IMR-90 (cell line): ENCODE data around the gene RUNX2. TPM values are rescaled to one million over a fixed set of nuclear protein-coding genes. Genes with fewer than 3 reads are reported as not detected.

Source experiments
- ATAC-seq: fragments of 200-7000 bp; cut with Tn5 transposase; 2 replicates; pipeline ENCODE4 v1.9.1; 2020; ENCODE audit warnings: low read depth, mild to moderate bottlenecking, moderate library complexity
- BruUV-seq: library from RNA; stranded (reverse); fragments of 400-500 nt; replicated peaks from 2 replicates; lab custom pipeline; 2021; lab: Mats Ljungman, UMichigan
- CTCF ChIA-PET: fragments of 300-600 bp; formaldehyde crosslinking; extraction: SDS; loops from one replicate; lab custom pipeline; 2021; ENCODE audit warnings: antibody characterized with exemption; lab: Yijun Ruan, JAX
- POLR2A ChIA-PET: fragments of 300-600 bp; sonication (Branson Sonifier 250); formaldehyde crosslinking; loops from one replicate; lab custom pipeline; 2022; ENCODE audit warnings: antibody characterized with exemption; ENCODE audit not compliant: unreplicated experiment; lab: Charles Lee
- DNase-seq: peaks from one replicate; pipeline ENCODE4 v3.0.0; 2013
- H2AFZ ChIP-seq: replicated peaks from 2 replicates; pipeline ENCODE3; 2013; ENCODE audit warnings: low read length, mild to moderate bottlenecking; ENCODE audit not compliant: poor library complexity
- H2AK5ac ChIP-seq: 2 replicates; pipeline ENCODE4 v1.6.1; 2013; ENCODE audit warnings: low read depth, low read length, inconsistent platforms
- H2AK9ac ChIP-seq: replicated peaks from 2 replicates; pipeline ENCODE3; 2013; ENCODE audit warnings: mild to moderate bottlenecking, low read depth, low read length, moderate library complexity; ENCODE audit not compliant: poor library complexity
- H2BK120ac ChIP-seq: 2 replicates; pipeline ENCODE4 v1.6.1; 2013; ENCODE audit warnings: low read depth, low read length, inconsistent platforms
- H2BK15ac ChIP-seq: 3 replicates; pipeline ENCODE4 v1.6.1; 2013; ENCODE audit warnings: low read depth, low read length, inconsistent platforms
- H2BK20ac ChIP-seq: 2 replicates; pipeline ENCODE4 v1.6.1; 2013; ENCODE audit warnings: low read depth, mild to moderate bottlenecking, inconsistent platforms, low read length, moderate library complexity
- H2BK5ac ChIP-seq: 2 replicates; pipeline ENCODE4 v1.6.1; 2013; ENCODE audit warnings: mild to moderate bottlenecking, low read depth, low read length, inconsistent platforms; ENCODE audit not compliant: poor library complexity, severe bottlenecking
- H3K14ac ChIP-seq: replicated peaks from 2 replicates; pipeline ENCODE4 v1.6.1; 2013; ENCODE audit warnings: low read depth, low read length, inconsistent platforms
- H3K18ac ChIP-seq: 2 replicates; pipeline ENCODE4 v1.6.1; 2013; ENCODE audit warnings: low read depth, low read length, control low read depth
- H3K23ac ChIP-seq: 2 replicates; pipeline ENCODE4 v1.6.1; 2013; ENCODE audit warnings: low read depth, low read length, inconsistent platforms
- H3K27ac ChIP-seq: 2 replicates; pipeline ENCODE4 v1.5.1; 2013; ENCODE audit warnings: mild to moderate bottlenecking, control low read depth, low read length; ENCODE audit not compliant: insufficient read depth
- H3K27me3 ChIP-seq: 2 replicates; pipeline ENCODE4 v1.6.1; 2013; ENCODE audit warnings: low read length; ENCODE audit not compliant: control insufficient read depth, insufficient read depth
- H3K36me3 ChIP-seq: 2 replicates; pipeline ENCODE4 v1.6.1; 2013; ENCODE audit warnings: low read length, mixed read lengths; ENCODE audit not compliant: control insufficient read depth, insufficient read depth
- H3K4ac ChIP-seq: 2 replicates; pipeline ENCODE4 v1.6.1; 2013; ENCODE audit warnings: low read depth, low read length, inconsistent platforms
- H3K4me1 ChIP-seq: 2 replicates; pipeline ENCODE4 v1.6.1; 2013; ENCODE audit warnings: low read length, mixed read lengths; ENCODE audit not compliant: control insufficient read depth, insufficient read depth
- H3K4me2 ChIP-seq: 2 replicates; pipeline ENCODE4 v1.6.1; 2013; ENCODE audit warnings: low read depth, mild to moderate bottlenecking, control low read depth, low read length, moderate library complexity
- H3K4me3 ChIP-seq: 2 replicates; pipeline ENCODE4 v1.5.1; 2013; ENCODE audit warnings: low read depth, mild to moderate bottlenecking, control low read depth, low read length, moderate library complexity; ENCODE audit not compliant: insufficient read depth
- H3K56ac ChIP-seq: 2 replicates; pipeline ENCODE4 v1.6.1; 2013; ENCODE audit warnings: low read length, inconsistent platforms; ENCODE audit not compliant: insufficient read depth; ENCODE audit errors: extremely low read depth
- H3K79me1 ChIP-seq, 2 experiments: 2 replicates each; pipeline ENCODE4 v1.6.1; 2013; ENCODE audit warnings: low read length in 2 of 2, inconsistent platforms in 1 of 2, low read depth in 1 of 2
- H3K9ac ChIP-seq: 2 replicates; pipeline ENCODE4 v1.6.1; 2013; ENCODE audit warnings: low read depth, low read length, control low read depth
- H3K9me1 ChIP-seq: 2 replicates; pipeline ENCODE4 v1.6.1; 2013; ENCODE audit warnings: low read length, inconsistent platforms; ENCODE audit not compliant: insufficient read depth
- H3K9me3 ChIP-seq: 2 replicates; pipeline ENCODE4 v1.6.1; 2013; ENCODE audit warnings: low read length; ENCODE audit not compliant: control insufficient read depth, insufficient read depth
- H4K20me1 ChIP-seq: 2 replicates; pipeline ENCODE4 v1.6.1; 2013; ENCODE audit warnings: low read length, inconsistent platforms; ENCODE audit not compliant: insufficient read depth
- H4K5ac ChIP-seq: 2 replicates; pipeline ENCODE4 v1.6.1; 2013; ENCODE audit warnings: mild to moderate bottlenecking, low read depth, low read length, control low read depth
- H4K8ac ChIP-seq, 2 experiments: 2 replicates each; pipeline ENCODE4 v1.6.1; 2013; ENCODE audit warnings: low read depth in 2 of 2, low read length in 2 of 2, control low read depth in 1 of 2, inconsistent platforms in 1 of 2
- H4K91ac ChIP-seq: 2 replicates; pipeline ENCODE4 v1.6.1; 2013; ENCODE audit warnings: low read depth, low read length, inconsistent platforms; ENCODE audit not compliant: insufficient read depth
- BHLHE40 ChIP-seq: fragments of 150-350 bp; IDR thresholded peaks from 2 replicates; pipeline ENCODE4 v1.6.1; 2016; ENCODE audit warnings: mild to moderate bottlenecking, low read depth, low read length
- CEBPB ChIP-seq: IDR thresholded peaks from 2 replicates; pipeline ENCODE4 v1.6.1; 2012; ENCODE audit warnings: low read depth, low read length, improper control_type of control experiment
- CHD1 ChIP-seq: IDR thresholded peaks from 2 replicates; pipeline ENCODE4 v1.6.1; 2012; ENCODE audit warnings: low read depth, low read length, improper control_type of control experiment
- CTCF ChIP-seq: conservative IDR thresholded peaks from 2 replicates; pipeline ENCODE4 v1.5.1; 2012; ENCODE audit warnings: mild to moderate bottlenecking, low read depth, low read length, improper control_type of control experiment
- ELK1 ChIP-seq: fragments of 150-350 bp; IDR thresholded peaks from 2 replicates; pipeline ENCODE4 v1.6.1; 2016; ENCODE audit warnings: low read depth, mild to moderate bottlenecking, low read length, moderate library complexity, borderline replicate concordance
- FOS ChIP-seq: fragments of 150-350 bp; IDR thresholded peaks from 2 replicates; pipeline ENCODE4 v1.6.1; 2016; ENCODE audit warnings: low read depth, low read length
- MAFK ChIP-seq: IDR thresholded peaks from 2 replicates; pipeline ENCODE4 v1.6.1; 2012; ENCODE audit warnings: low read depth, low read length, improper control_type of control experiment
- MAZ ChIP-seq: IDR thresholded peaks from 2 replicates; pipeline ENCODE4 v1.6.1; 2012; ENCODE audit warnings: low read depth, mild to moderate bottlenecking, low read length, improper control_type of control experiment, moderate library complexity, borderline replicate concordance
- MXI1 ChIP-seq: IDR thresholded peaks from 2 replicates; pipeline ENCODE4 v1.6.1; 2012; ENCODE audit warnings: low read depth, mild to moderate bottlenecking, low read length, moderate library complexity, borderline replicate concordance
- NFE2L2 ChIP-seq: fragments of 150-350 bp; IDR thresholded peaks from 2 replicates; pipeline ENCODE4 v1.6.1; 2016; ENCODE audit warnings: low read depth, mild to moderate bottlenecking, low read length
- POLR2A ChIP-seq: IDR thresholded peaks from 2 replicates; pipeline ENCODE4 v1.6.1; 2012; ENCODE audit warnings: mild to moderate bottlenecking, low read depth, low read length
- RAD21 ChIP-seq: IDR thresholded peaks from 2 replicates; pipeline ENCODE4 v1.6.1; 2012; ENCODE audit warnings: low read length, improper control_type of control experiment
- RCOR1 ChIP-seq: IDR thresholded peaks from 2 replicates; pipeline ENCODE4 v1.6.1; 2012; ENCODE audit warnings: mild to moderate bottlenecking, low read length, improper control_type of control experiment; ENCODE audit not compliant: insufficient replicate concordance
- RFX5 ChIP-seq: IDR thresholded peaks from 2 replicates; pipeline ENCODE4 v1.8.0; 2012; ENCODE audit warnings: low read depth, mild to moderate bottlenecking, low read length, moderate library complexity
- SMC3 ChIP-seq: fragments of 150-350 bp; IDR thresholded peaks from 2 replicates; pipeline ENCODE4 v1.6.1; 2016; ENCODE audit warnings: low read depth, mild to moderate bottlenecking, antibody characterized with exemption, low read length, moderate library complexity
- USF2 ChIP-seq: fragments of 150-350 bp; IDR thresholded peaks from 2 replicates; pipeline ENCODE4 v1.6.1; 2017; ENCODE audit warnings: mild to moderate bottlenecking, antibody characterized with exemption, low read length, low read depth
- WGBS, 2 experiments: methylation state at CpG; one replicate each; pipeline versions ENCODE4 v1.1.5 to v1.1.7; 2013; ENCODE audit warnings: missing lambda C conversion rate in 2 of 2; ENCODE audit not compliant: insufficient read length in 1 of 2; ENCODE audit errors: extremely low coverage in 2 of 2; 5-methylcytosine and 5-hydroxymethylcytosine counted together
- dilution Hi-C: fragments of 300-500 bp; cut with HindIII; formaldehyde crosslinking; loops from one replicate; pipeline ENCODE4 v1.14.3; 2018; ENCODE audit warnings: low sequenced_read_pairs; ENCODE audit not compliant: unreplicated experiment
- in situ Hi-C: fragments of 300-500 bp; cut with MboI; formaldehyde crosslinking; loops from 3 replicates; pipeline ENCODE4 v1.14.3; 2019; ENCODE audit warnings: low sequenced_read_pairs, inconsistent platforms, mixed read lengths
- intact Hi-C: fragments of 100-400 bp; cut with micrococcal nuclease; formaldehyde crosslinking; loops from 2 replicates; pipeline ENCODE4 v1.10.0; 2022
- polyA plus RNA-seq, 3 experiments: library from polyadenylated mRNA; depleted of rRNA; stranded (reverse); fragments of >200 nt; gene quantifications; 2 replicates each; pipeline ENCODE4 v1.2.3, GENCODE V29; 2012; ENCODE audit warnings: low replicate concordance in 1 of 3
- total RNA-seq: library from RNA; depleted of rRNA; stranded (reverse); fragments of >200 nt; gene quantifications from 2 replicates; pipeline ENCODE4 v1.2.3, GENCODE V29; 2012

RUNX2 gene
- total and polyA plus RNA-seq, 2 of the 4 experiments (the other 2 are of a cell fraction), result 2.3 to 4.7 TPM

- Histone ChIP-seq H2BK120ac (no peak overlapping the region), H4K20me1 (no peaks in the 10 kb centered on the region), H3K4me1 (no peaks in the 10 kb centered on the region), H2BK15ac (no peak overlapping the region), H3K79me1 (no peaks in the 10 kb centered on the region), H2AK9ac (no peak overlapping the region), H4K91ac (no peak overlapping the region), H3K27ac (no peak overlapping the region), H3K9ac (no peak overlapping the region), H3K4me2 (no peak overlapping the region), H3K23ac (no peak overlapping the region), H3K27me3 (no peaks in the 10 kb centered on the region), H3K56ac (no peak overlapping the region), H2AFZ (no peak overlapping the region), H2BK20ac (no peak overlapping the region), H4K8ac (no peak overlapping the region), H3K4ac (no peak overlapping the region), H2AK5ac (no peak overlapping the region), H3K9me3 (no peaks in the 10 kb centered on the region), H3K4me3 (no peak overlapping the region), H3K9me1 (no peaks in the 10 kb centered on the region), H3K36me3 (no peaks in the 10 kb centered on the region), H3K18ac (no peak overlapping the region), H2BK5ac (no peak overlapping the region), H3K14ac (no peak overlapping the region), H4K5ac (no peak overlapping the region)
- DNase-seq (no peak), ATAC-seq (no peak)
- in situ Hi-C loops, result no loop called here
- ChIA-PET POLR2A (no interaction called here), CTCF (no interaction called here)
- dilution Hi-C loops, result no loop called here
- intact Hi-C loops, result no loop called here
- WGBS, 2 experiments, result 100% methylated on average over 1 of the region's 3 CpGs; no CpG with 5 or more reads in 1 of the 2 experiments
- TF ChIP-seq MAZ (no peak), RAD21 (no peak), CTCF (no peak), USF2 (no peak), RFX5 (no peak), POLR2A (no peak), MXI1 (no peak), MAFK (no peak), FOS (no peak), CEBPB (no peak), SMC3 (no peak), BHLHE40 (no peak), RCOR1 (no peak), CHD1 (no peak), NFE2L2 (no peak), ELK1 (no peak)
- BruUV-seq, result no TSS peak
Measured at GRCh38 chr6:45299096-45299581, 29.0 kb upstream of the RUNX2 start.
